Effector memory CD8-positive, alpha-beta T cell (primary cell): ENCODE measurements around the gene PLXNA4.

Experiments
- ATAC-seq: fragments of 150-1000 bp; cut with Tn5 transposase; replicated peaks from 2 replicates; pipeline ENCODE4 v1.10.0; 2021; ENCODE audit warnings: mild to moderate bottlenecking, moderate library complexity
- DNase-seq, 3 experiments: peaks; one replicate each; pipeline ENCODE4 v3.0.0; 2021
- H3K27ac Mint-ChIP-seq, 2 donors: one replicate each; pipeline ENCODE4 v1.8.0; 2022; ENCODE audit warnings: mild to moderate bottlenecking in 2 of 2, mixed read lengths in 2 of 2, moderate library complexity in 2 of 2
- H3K27me3 Mint-ChIP-seq, 2 donors: one replicate each; pipeline ENCODE4 v1.8.0; 2022; ENCODE audit warnings: mixed read lengths in 2 of 2
- H3K36me3 Mint-ChIP-seq: one replicate; pipeline ENCODE4 v1.8.0; 2022; ENCODE audit warnings: mild to moderate bottlenecking, moderate library complexity, mixed read lengths; ENCODE audit not compliant: insufficient read depth
- H3K4me1 Mint-ChIP-seq, 2 donors: one replicate each; pipeline ENCODE4 v1.8.0; 2022; ENCODE audit warnings: low read depth in 2 of 2, mixed read lengths in 2 of 2
- H3K4me3 Mint-ChIP-seq, 2 donors: one replicate each; pipeline ENCODE4 v1.8.0; 2022; ENCODE audit warnings: mild to moderate bottlenecking in 2 of 2, mixed read lengths in 2 of 2, moderate library complexity in 2 of 2
- H3K9me3 Mint-ChIP-seq, 2 donors: one replicate each; pipeline ENCODE4 v1.8.0; 2022; ENCODE audit warnings: mixed read lengths in 2 of 2

The PLXNA4 gene

GRCh38 chr7:132149436-132150304, 426.6 kb downstream of the PLXNA4 start:
- Mint-ChIP-seq H3K36me3 (no peaks in the 10 kb centered on the region), H3K9me3 (no peaks in the 10 kb centered on the region), H3K4me1 (no peaks in the 10 kb centered on the region), H3K4me3 (no peak overlapping the region), H3K27me3 (peaks cover 9 to 29% of the 10 kb centered on the region in 2 donors), H3K27ac (no peak overlapping the region)
- DNase-seq (no peak), ATAC-seq (no peak)

DNA sequence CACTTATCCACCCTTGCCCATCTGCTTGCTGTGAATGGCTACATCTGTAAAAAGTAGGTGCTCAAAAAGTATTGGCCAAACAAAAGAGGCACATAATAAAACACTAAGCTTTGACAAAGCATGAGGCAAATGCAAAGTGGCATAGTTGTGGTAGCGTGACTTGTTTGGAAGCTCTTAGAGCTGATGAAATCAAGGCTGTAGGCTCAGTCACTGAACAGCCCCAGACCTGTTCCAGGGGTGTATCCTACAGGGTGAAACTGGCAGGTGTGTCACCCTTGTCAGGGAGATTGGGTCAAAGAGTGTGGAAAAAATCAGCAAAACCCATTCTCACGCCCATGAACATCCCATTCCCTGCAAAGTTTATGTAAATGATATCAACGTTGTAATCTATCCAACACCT, 427.4 kb downstream of the PLXNA4 start:
- H3K4me1 Mint-ChIP-seq = no peaks in the 10 kb centered on the region
- no peak overlapping the region for H3K27ac Mint-ChIP-seq
- DNase-seq (no peak), ATAC-seq (no peak)
- H3K4me3 Mint-ChIP-seq = no peak overlapping the region
- no peaks in the 10 kb centered on the region for H3K9me3 Mint-ChIP-seq
- no peaks in the 10 kb centered on the region for H3K36me3 Mint-ChIP-seq
- H3K27me3 Mint-ChIP-seq = peaks cover 9 to 32% of the 10 kb centered on the region in 2 donors

DNA sequence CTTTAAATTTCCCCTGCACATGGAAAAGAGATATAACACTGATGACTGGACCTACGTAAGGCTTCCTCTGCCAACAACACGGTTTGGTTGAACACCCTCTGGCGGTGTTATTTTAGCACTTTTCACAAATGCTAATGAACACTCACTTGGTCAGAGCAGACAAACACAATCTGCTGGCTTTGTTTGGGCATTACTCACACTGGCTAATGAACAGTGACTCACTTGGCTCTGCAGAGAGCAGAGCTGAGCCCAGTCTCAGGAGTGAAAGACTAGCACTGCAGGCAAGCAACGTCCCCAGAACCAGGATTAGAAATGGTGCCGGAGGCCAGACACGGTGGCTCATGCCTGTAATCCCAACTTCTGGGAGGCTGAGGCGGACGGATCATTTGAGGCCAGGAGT, 430.8 kb downstream of the PLXNA4 start:
- DNase-seq (no peak), ATAC-seq (no peak)
- Mint-ChIP-seq H3K9me3 (no peaks in the 10 kb centered on the region), H3K4me1 (no peaks in the 10 kb centered on the region), H3K27me3 (peaks cover 2 to 38% of the 10 kb centered on the region in 2 donors), H3K36me3 (no peaks in the 10 kb centered on the region), H3K27ac (no peak overlapping the region), H3K4me3 (no peak overlapping the region)

- Mint-ChIP-seq H3K27me3 (peaks cover 6 to 39% of the 10 kb centered on the region in 2 donors), H3K4me3 (no peak overlapping the region)
These were observed 431.2 kb downstream of the PLXNA4 start for GRCh38 chr7:132145063-132145462.

DNA sequence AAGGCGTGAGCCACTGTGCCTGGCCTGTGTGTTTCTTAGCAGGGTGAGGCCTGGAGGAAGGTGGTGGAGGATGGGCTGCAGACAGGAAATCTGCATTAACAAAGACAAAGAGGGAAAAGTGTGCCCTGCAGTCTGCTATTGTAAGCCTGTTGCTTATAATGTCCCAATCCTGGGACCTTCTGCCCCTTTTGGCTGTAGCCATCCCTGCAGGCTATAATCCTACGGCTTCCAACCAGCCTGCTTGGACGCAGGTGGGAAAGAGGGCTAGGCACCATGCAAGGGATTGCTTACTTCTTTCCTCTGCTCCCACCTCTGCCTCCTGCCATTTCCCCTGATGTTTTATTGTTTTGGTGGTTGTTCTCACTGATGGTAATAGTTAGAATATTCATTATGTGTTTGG, 434.3 kb downstream of the PLXNA4 start:
- Mint-ChIP-seq H3K36me3 (no peaks in the 10 kb centered on the region), H3K4me3 (no peak overlapping the region), H3K27me3 (peaks cover 16 to 47% of the 10 kb centered on the region in 2 donors), H3K9me3 (no peaks in the 10 kb centered on the region), H3K4me1 (no peaks in the 10 kb centered on the region), H3K27ac (no peak overlapping the region)
- DNase-seq (no peak), ATAC-seq (no peak)

More at GRCh38 chr7:132145063-132145462, 431.2 kb downstream of the PLXNA4 start:
- DNase-seq (no peak), ATAC-seq (no peak)
- Mint-ChIP-seq H3K27ac (no peak overlapping the region), H3K4me1 (no peaks in the 10 kb centered on the region), H3K9me3 (no peaks in the 10 kb centered on the region), H3K36me3 (no peaks in the 10 kb centered on the region)

DNA sequence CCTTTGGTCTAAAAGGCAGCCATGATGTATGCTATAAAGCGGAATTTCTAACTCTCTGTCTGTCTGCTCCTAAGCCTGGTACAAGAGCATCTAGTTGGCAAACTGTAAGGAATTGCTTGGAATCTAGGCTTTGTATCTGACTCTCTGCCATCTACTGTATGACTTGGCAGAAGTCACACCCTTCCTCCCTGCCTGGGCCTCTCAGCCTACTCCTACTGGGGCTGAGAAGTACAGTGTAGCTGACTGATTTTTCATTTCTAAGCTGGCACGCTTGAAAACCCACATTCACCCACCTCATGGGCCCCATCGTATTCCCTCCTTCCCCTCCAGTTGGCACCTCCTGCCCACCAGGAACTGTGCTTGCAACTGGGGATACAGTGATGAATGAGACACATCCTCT, 435.2 kb downstream of the PLXNA4 start:
- no peak for ATAC-seq
- no peaks in the 10 kb centered on the region for H3K9me3 Mint-ChIP-seq
- H3K36me3 Mint-ChIP-seq = no peaks in the 10 kb centered on the region
- no peak overlapping the region for H3K27ac Mint-ChIP-seq
- no peak for DNase-seq
- H3K4me1 Mint-ChIP-seq = no peaks in the 10 kb centered on the region
- no peak overlapping the region for H3K4me3 Mint-ChIP-seq
- peaks cover 16 to 54% of the 10 kb centered on the region in 2 donors for H3K27me3 Mint-ChIP-seq

DNA sequence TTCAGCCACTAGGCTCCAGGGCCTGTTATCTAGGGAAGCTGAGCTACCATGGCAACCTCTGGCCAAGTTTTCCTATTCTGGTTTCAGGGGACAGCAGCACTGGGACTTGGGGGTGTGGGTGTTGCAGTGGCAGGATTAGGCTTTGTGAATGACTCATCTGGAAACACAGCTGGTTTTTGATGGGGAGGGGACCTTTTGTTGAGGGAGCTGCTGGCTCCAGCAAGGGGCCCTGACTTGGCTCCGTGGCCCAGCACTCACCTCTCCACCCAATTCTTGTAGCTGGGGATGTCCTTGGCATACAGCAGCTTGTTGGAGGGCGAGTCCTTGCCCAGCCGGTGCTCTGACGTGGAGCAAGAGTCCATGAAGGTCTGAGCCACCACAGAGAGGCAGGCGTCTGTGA, 435.9 kb downstream of the PLXNA4 start:
- ATAC-seq = no peak
- H3K36me3 Mint-ChIP-seq = no peaks in the 10 kb centered on the region
- H3K4me3 Mint-ChIP-seq = no peak overlapping the region

GRCh38 chr7:132138817-132139216, 437.5 kb downstream of the PLXNA4 start:
- Mint-ChIP-seq H3K4me1 (no peaks in the 10 kb centered on the region), H3K27ac (no peak overlapping the region), H3K4me3 (no peak overlapping the region), H3K27me3 (peaks cover 16 to 48% of the 10 kb centered on the region in 2 donors), H3K9me3 (no peaks in the 10 kb centered on the region), H3K36me3 (no peaks in the 10 kb centered on the region)
- DNase-seq = no peak
- ATAC-seq = no peak

More for the DNA sequence above, 435.9 kb downstream of the PLXNA4 start:
- DNase-seq = no peak
- Mint-ChIP-seq H3K27ac (no peak overlapping the region), H3K9me3 (no peaks in the 10 kb centered on the region), H3K27me3 (peaks cover 16 to 54% of the 10 kb centered on the region in 2 donors), H3K4me1 (no peaks in the 10 kb centered on the region)

DNA sequence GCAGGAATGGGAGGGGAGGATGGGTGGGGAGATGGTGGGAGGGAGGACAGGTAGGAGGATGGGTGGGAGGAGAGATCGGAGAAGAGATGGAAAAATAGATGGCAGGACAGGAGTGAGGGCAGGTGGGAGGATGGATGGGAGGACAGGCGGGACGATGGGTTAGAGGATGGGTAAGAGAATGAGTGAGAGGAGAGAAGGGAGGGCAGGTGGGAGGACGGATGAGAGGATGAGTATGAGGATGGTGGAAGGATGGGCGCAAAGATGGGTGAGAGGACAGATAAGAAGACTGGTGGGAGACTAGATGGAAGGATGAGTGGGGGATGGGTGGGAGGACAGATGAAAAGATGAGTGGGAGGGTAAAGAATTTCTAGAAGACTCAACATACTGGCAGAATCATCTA, 438.6 kb downstream of the PLXNA4 start:
- Mint-ChIP-seq H3K4me1 (no peaks in the 10 kb centered on the region), H3K27me3 (peaks cover 16 to 54% of the 10 kb centered on the region in 2 donors), H3K27ac (no peak overlapping the region), H3K36me3 (no peaks in the 10 kb centered on the region), H3K9me3 (no peaks in the 10 kb centered on the region), H3K4me3 (no peak overlapping the region)
- ATAC-seq (no peak), DNase-seq (no peak)

DNA sequence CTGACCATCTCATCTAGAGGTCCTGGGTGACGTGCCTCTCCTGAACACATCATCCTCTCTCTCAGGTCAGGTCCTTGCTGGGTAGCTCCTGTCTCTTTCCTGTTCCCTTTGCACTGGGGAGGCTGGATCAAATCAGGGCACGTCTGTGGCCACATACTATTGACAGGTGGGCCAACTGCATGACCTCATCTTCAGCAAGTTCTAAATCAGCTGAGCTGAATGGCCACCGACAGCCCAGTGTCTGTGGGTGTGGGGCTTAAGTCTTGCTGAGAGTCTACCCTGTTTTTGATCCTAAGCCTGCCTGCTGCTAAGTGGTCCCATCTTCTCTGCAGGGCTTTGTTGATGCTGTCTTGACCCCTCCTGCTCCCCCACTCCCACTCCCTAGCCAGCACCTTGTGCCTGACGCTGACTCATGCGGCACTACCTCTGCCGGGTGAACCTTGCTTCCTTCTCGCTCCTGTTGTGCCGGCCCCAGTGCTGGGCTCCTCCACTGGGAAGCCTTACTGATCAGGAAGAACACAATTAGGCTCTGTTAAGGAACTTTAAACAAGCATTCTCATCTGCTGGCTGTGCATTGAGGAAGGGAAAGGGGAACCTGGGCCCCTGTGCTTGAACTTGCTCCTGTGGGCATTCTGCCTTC, 440.4 kb downstream of the PLXNA4 start:
- Mint-ChIP-seq H3K4me3 (no peak overlapping the region), H3K36me3 (no peaks in the 10 kb centered on the region), H3K9me3 (no peaks in the 10 kb centered on the region), H3K4me1 (no peaks in the 10 kb centered on the region), H3K27ac (no peak overlapping the region), H3K27me3 (peaks cover 16 to 39% of the 10 kb centered on the region in 2 donors)
- DNase-seq (no peak), ATAC-seq (no peak)

- H3K9me3 Mint-ChIP-seq = no peaks in the 10 kb centered on the region
- H3K27me3 Mint-ChIP-seq = peaks cover 9 to 29% of the 10 kb centered on the region in 2 donors
- H3K27ac Mint-ChIP-seq = no peak overlapping the region
- no peaks in the 10 kb centered on the region for H3K36me3 Mint-ChIP-seq
- DNase-seq (no peak), ATAC-seq (no peak)
- no peak overlapping the region for H3K4me3 Mint-ChIP-seq
- no peaks in the 10 kb centered on the region for H3K4me1 Mint-ChIP-seq
These were observed 441.3 kb downstream of the PLXNA4 start for GRCh38 chr7:132134814-132135445.

- no peaks in the 10 kb centered on the region for H3K4me1 Mint-ChIP-seq
- no peaks in the 10 kb centered on the region for H3K36me3 Mint-ChIP-seq
- DNase-seq (no peak), ATAC-seq (no peak)
- H3K4me3 Mint-ChIP-seq = no peak overlapping the region
- no peaks in the 10 kb centered on the region for H3K9me3 Mint-ChIP-seq
- H3K27me3 Mint-ChIP-seq = peaks cover 7 to 35% of the 10 kb centered on the region in 2 donors
- H3K27ac Mint-ChIP-seq = no peak overlapping the region
These were observed 442.8 kb downstream of the PLXNA4 start for GRCh38 chr7:132133501-132133900.

DNA sequence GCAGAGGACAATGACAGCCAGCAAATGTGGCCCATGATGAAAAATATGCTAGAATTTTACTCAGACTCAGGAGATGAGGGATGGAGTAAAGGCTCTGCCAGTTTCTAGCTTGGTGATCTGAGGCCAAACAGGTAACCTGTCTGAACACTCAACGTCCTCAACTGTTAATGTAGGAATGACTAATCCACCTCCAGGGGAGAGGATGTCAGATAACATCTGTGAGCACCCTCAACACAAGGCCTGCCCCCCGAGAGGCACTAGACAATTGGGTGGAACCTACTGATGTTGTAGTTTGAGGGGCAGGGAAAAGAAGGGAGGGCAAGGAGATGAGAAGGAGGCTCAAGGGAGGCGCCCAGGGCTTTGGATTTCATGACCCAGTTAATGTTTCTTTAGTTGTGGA, 445.1 kb downstream of the PLXNA4 start:
- H3K27me3 Mint-ChIP-seq = peaks cover 0 to 20% of the 10 kb centered on the region in 2 donors
- ATAC-seq = no peak
- H3K4me1 Mint-ChIP-seq = no peaks in the 10 kb centered on the region
- no peak overlapping the region for H3K27ac Mint-ChIP-seq
- H3K36me3 Mint-ChIP-seq = no peaks in the 10 kb centered on the region
- H3K9me3 Mint-ChIP-seq = no peaks in the 10 kb centered on the region
- H3K4me3 Mint-ChIP-seq = no peak overlapping the region
- DNase-seq = no peak
